OCI-LY7 (cell line): ENCODE measurements around the gene RSKR. TPM values are rescaled to one million over a fixed set of nuclear protein-coding genes. Genes with fewer than 3 reads are reported as not detected.
"Not testable (repeated sequence)": the region's sequence is repeated elsewhere in the genome, so short reads cannot be mapped to it uniquely, and the experiment has no call there.

Experiments
- BruUV-seq: library from RNA; stranded (reverse); fragments of 400-500 nt; replicated peaks from 2 replicates; lab custom pipeline; 2021; lab: Mats Ljungman, UMichigan
- CTCF ChIA-PET: fragments of 300-600 bp; sonication (Branson Sonifier 250); formaldehyde crosslinking; loops from one replicate; lab custom pipeline; 2022; ENCODE audit warnings: antibody characterized with exemption; ENCODE audit not compliant: unreplicated experiment; lab: Charles Lee
- POLR2A ChIA-PET: fragments of 300-600 bp; sonication (Branson Sonifier 250); formaldehyde crosslinking; loops from one replicate; lab custom pipeline; 2022; ENCODE audit warnings: antibody characterized with exemption; lab: Charles Lee
- DNase-seq: peaks from one replicate; pipeline ENCODE4 v3.0.0-alpha.2; 2015; ENCODE audit warnings: low spot score
- H2AFZ ChIP-seq: fragments of 200-600 bp; sonication (generic), shearing (Covaris generic); 2 replicates; pipeline ENCODE4 v1.6.1; 2014; ENCODE audit warnings: mild to moderate bottlenecking, antibody characterized with exemption, low read length, moderate library complexity
- H3K27ac ChIP-seq: fragments of 200-600 bp; sonication (generic); 2 replicates; pipeline ENCODE4 v1.5.1; 2014; ENCODE audit warnings: mixed run types, low read depth, mild to moderate bottlenecking, moderate library complexity, low read length, inconsistent platforms; ENCODE audit not compliant: poor library complexity, severe bottlenecking
- H3K36me3 ChIP-seq: fragments of 200-600 bp; sonication (generic); 2 replicates; pipeline ENCODE4 v1.6.1; 2014; ENCODE audit warnings: mild to moderate bottlenecking, antibody characterized with exemption, low read length, moderate library complexity, mixed read lengths; ENCODE audit not compliant: insufficient read depth
- H3K4me1 ChIP-seq: fragments of 200-600 bp; sonication (generic); 2 replicates; pipeline ENCODE4 v1.5.1; 2014; ENCODE audit warnings: mild to moderate bottlenecking, low read length; ENCODE audit not compliant: insufficient read depth, poor library complexity, severe bottlenecking
- H3K4me2 ChIP-seq: fragments of 200-600 bp; sonication (generic); 2 replicates; pipeline ENCODE4 v1.6.1; 2014; ENCODE audit warnings: mild to moderate bottlenecking, low read length
- H3K4me3 ChIP-seq: fragments of 200-600 bp; sonication (generic); 2 replicates; pipeline ENCODE4 v1.5.1; 2014; ENCODE audit warnings: mild to moderate bottlenecking, low read depth, low read length; ENCODE audit not compliant: poor library complexity, severe bottlenecking
- H3K79me2 ChIP-seq: fragments of 200-600 bp; sonication (generic); 2 replicates; pipeline ENCODE4 v1.6.1; 2016; ENCODE audit warnings: low read depth, mild to moderate bottlenecking, low read length, moderate library complexity, mixed read lengths; ENCODE audit not compliant: insufficient read depth
- H3K9me2 ChIP-seq: fragments of 200-600 bp; sonication (generic); 2 replicates; pipeline ENCODE4 v1.6.1; 2016; ENCODE audit warnings: mild to moderate bottlenecking, low read length, mixed read lengths; ENCODE audit not compliant: insufficient read depth
- H3K9me3 ChIP-seq: fragments of 200-600 bp; sonication (generic); 2 replicates; pipeline ENCODE4 v1.6.1; 2014; ENCODE audit warnings: mild to moderate bottlenecking, mixed run types, low read length, mixed read lengths
- H4K20me1 ChIP-seq: fragments of 200-600 bp; sonication (generic); 2 replicates; pipeline ENCODE4 v1.6.1; 2014; ENCODE audit warnings: mild to moderate bottlenecking, antibody characterized with exemption, low read length, moderate library complexity, mixed read lengths; ENCODE audit not compliant: insufficient read depth
- EZH2phosphoT487 ChIP-seq: fragments of 200-600 bp; sonication (generic); IDR thresholded peaks from 2 replicates; pipeline ENCODE4 v1.6.1; 2018; ENCODE audit warnings: low read depth, borderline replicate concordance, mild to moderate bottlenecking, mixed run types, antibody characterized with exemption, low read length, moderate library complexity, mixed read lengths
- intact Hi-C: fragments of 100-400 bp; cut with micrococcal nuclease; formaldehyde crosslinking; loops from one replicate; pipeline ENCODE4 v1.10.0; 2022; ENCODE audit not compliant: unreplicated experiment
- total RNA-seq, 2 experiments: library from RNA; depleted of rRNA in 1 of 2; stranded (reverse); fragments of >200 nt in 1 of 2; shearing (Covaris generic) in 1 of 2; gene quantifications; 2 replicates each; pipeline ENCODE4 v1.2.3, GENCODE V29; 2014 to 2022
- TF ChIP-seq, protein P1 (sequence below): fragments of 200-600 bp; sonication (generic); conservative IDR thresholded peaks from 2 replicates; pipeline ENCODE4 v1.5.1; 2014; ENCODE audit warnings: mild to moderate bottlenecking, antibody characterized with exemption, low read length, moderate library complexity, mixed read lengths

RSKR gene
- total RNA-seq, 2 experiments from 2014 or later: 30.4 to 59.6 TPM

DNA sequence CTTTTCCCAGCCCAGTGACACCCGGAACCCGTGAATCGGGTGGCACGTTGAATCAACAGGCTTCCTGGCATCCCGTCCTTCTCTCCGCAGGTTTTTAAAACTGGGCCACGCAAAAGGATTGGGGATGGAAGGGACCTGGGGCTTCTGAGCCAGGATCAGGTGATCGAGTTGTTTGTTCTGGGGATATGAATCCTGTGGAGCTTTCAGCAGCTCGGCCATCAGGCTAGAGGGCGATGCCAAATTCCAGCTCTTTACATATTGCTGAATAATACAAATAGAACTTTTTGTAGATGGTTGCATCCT is 48.5 kb upstream of the RSKR start:
- peak overlapping the region; percentile 88 for H3K27ac ChIP-seq
- peak overlapping the region; percentile 84 for H3K4me2 ChIP-seq
- TF ChIP-seq, protein P1, sequence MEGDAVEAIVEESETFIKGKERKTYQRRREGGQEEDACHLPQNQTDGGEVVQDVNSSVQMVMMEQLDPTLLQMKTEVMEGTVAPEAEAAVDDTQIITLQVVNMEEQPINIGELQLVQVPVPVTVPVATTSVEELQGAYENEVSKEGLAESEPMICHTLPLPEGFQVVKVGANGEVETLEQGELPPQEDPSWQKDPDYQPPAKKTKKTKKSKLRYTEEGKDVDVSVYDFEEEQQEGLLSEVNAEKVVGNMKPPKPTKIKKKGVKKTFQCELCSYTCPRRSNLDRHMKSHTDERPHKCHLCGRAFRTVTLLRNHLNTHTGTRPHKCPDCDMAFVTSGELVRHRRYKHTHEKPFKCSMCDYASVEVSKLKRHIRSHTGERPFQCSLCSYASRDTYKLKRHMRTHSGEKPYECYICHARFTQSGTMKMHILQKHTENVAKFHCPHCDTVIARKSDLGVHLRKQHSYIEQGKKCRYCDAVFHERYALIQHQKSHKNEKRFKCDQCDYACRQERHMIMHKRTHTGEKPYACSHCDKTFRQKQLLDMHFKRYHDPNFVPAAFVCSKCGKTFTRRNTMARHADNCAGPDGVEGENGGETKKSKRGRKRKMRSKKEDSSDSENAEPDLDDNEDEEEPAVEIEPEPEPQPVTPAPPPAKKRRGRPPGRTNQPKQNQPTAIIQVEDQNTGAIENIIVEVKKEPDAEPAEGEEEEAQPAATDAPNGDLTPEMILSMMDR: no peak
- TF ChIP-seq EZH2phosphoT487: no peak
- TSS peak; percentile 70 for BruUV-seq
- CTCF ChIA-PET: interaction anchor here (0.6 to 1.9 kb wide), 2 partner anchors 18 to 120 kb away, joined by 3 to 13 read pairs; partner anchors contain the start of gene BLTP2
- peak overlapping the region; percentile 95 for H3K4me3 ChIP-seq
- intact Hi-C loops: no loop called here
- H4K20me1 ChIP-seq: peaks cover 3% of the 10 kb centered on the region; the same call in 1 of the 2 replicates
- peaks cover 63% of the 10 kb centered on the region for H3K79me2 ChIP-seq
- H3K36me3 ChIP-seq: peaks cover 52% of the 10 kb centered on the region
- peak overlapping the region; percentile 85 for H2AFZ ChIP-seq
- POLR2A ChIA-PET: interaction anchor here (0.9 to 3.1 kb wide), 8 partner anchors 11 to 58 kb away, joined by 3 to 17 read pairs (median 3); partner anchors contain the start of genes BLTP2, PROCA1 and RPL23A
- H3K9me3 ChIP-seq: no peaks in the 10 kb centered on the region; the same call in 1 of the 2 replicates
- H3K9me2 ChIP-seq: no peaks in the 10 kb centered on the region
- H3K4me1 ChIP-seq: peaks cover 22% of the 10 kb centered on the region
- no peak for DNase-seq

DNA sequence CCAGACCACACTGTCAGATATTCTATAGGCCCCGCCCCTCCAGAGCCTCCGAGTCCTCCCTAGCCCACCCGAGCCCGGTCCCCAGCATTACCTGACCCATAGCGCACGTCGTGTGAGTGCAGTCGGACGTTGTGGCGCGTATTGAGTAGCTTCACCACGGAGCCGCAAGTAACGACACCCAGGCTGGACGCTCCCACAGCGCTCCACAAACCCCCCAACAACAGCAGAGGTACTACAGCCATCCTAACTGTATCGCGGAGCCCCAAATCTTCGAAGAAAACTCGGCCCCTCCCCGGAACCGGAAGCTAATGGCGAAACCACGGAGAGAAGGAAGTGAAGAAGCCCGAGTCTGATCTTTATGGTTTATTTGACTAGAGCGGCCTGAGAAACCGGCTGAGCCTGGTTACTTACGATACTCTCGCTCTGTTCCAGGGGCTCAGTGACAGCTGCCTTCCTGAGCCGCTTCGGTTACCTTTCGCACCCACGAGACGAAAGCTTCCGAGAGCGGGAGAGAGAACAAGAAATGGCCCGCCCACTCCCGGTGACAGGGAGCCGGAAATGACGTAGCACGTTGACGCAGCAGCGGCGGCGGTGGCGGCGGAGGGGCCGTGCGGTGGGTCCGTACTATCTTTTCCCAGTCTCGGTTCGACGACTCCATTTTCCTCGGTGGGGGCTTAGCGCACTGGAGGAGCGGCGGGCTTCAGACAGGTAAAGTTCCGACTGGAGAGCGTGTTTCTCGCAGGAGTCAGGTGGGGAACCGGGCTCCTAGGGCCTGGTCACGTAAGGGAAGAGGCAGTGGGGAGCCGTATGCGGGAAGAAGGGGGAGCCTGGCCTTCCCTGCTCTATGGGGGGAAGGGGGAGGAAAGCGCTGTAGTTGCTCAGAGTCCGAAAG is 47.9 kb upstream of the RSKR start, which contains the start of the genes SDF2 and SUPT6H:
Gene SDF2 (minus strand): TSS at position 272 of the 892 bp plus-strand sequence. CDS start 30 bp downstream, at position 242.
Gene SUPT6H (plus strand): TSS at position 571 of the 892 bp plus-strand sequence. CDS start 11,197 bp downstream, outside the sequence.
- Histone ChIP-seq H2AFZ (peak within 1 kb of the TSS; percentile 85), H3K36me3 (peaks cover 57% of the 10 kb centered on the region), H3K27ac (peak within 1 kb of the TSS; percentile 88), H3K4me1 (peaks cover 22% of the 10 kb centered on the region), H3K79me2 (peaks cover 62% of the 10 kb centered on the region), H4K20me1 (peaks cover 3% of the 10 kb centered on the region; the same call in 1 of the 2 replicates), H3K9me2 (no peaks in the 10 kb centered on the region), H3K4me3 (peak within 1 kb of the TSS; percentile 95), H3K4me2 (peak within 1 kb of the TSS; percentile 84), H3K9me3 (peaks cover 2% of the 10 kb centered on the region; the same call in 1 of the 2 replicates)
- POLR2A ChIA-PET: interaction anchor here (0.7 to 3.1 kb wide), 12 partner anchors 10 to 111 kb away, joined by 3 to 17 read pairs (median 4); partner anchors contain the start of genes BLTP2, PROCA1 and RPL23A
- DNase-seq: peak; percentile 90
- BruUV-seq: no TSS peak
- intact Hi-C loops: no loop called here
- CTCF ChIA-PET: interaction anchor here (0.6 to 1.9 kb wide), 3 partner anchors 17 to 120 kb away, joined by 3 to 13 read pairs (median 3); partner anchors contain the start of gene BLTP2
- no peak for TF ChIP-seq EZH2phosphoT487
- TF ChIP-seq, protein P1: no peak

DNA sequence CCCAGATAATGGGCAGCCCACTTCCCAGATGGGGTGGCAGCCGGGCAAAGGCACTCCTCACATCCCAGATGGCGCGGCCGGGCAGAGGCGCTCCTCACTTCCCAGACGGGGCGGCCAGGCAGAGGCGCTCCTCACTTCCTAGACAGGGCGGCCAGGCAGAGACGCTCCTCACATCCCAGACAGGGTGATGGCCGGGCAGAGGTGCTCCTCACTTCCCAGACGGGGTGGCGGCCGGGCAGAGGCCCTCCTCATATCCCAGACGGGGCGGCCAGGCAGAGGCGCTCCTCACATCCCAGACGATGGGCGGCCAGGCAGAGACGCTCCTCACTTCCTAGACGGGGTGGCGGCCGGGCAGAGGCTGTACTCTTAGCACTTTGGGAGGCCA is 45.5 kb upstream of the RSKR start:
- H3K4me2 ChIP-seq, H3K9me2 ChIP-seq, H3K9me3 ChIP-seq, DNase-seq, BruUV-seq, POLR2A ChIA-PET, H3K27ac ChIP-seq, CTCF ChIA-PET, H2AFZ ChIP-seq, intact Hi-C loops, H3K4me3 ChIP-seq, H4K20me1 ChIP-seq: not testable (repeated sequence)
- H3K4me1 ChIP-seq: peaks cover 22% of the 10 kb centered on the region
- H3K36me3 ChIP-seq: peaks cover 55% of the 10 kb centered on the region
- peaks cover 42% of the 10 kb centered on the region for H3K79me2 ChIP-seq

DNA sequence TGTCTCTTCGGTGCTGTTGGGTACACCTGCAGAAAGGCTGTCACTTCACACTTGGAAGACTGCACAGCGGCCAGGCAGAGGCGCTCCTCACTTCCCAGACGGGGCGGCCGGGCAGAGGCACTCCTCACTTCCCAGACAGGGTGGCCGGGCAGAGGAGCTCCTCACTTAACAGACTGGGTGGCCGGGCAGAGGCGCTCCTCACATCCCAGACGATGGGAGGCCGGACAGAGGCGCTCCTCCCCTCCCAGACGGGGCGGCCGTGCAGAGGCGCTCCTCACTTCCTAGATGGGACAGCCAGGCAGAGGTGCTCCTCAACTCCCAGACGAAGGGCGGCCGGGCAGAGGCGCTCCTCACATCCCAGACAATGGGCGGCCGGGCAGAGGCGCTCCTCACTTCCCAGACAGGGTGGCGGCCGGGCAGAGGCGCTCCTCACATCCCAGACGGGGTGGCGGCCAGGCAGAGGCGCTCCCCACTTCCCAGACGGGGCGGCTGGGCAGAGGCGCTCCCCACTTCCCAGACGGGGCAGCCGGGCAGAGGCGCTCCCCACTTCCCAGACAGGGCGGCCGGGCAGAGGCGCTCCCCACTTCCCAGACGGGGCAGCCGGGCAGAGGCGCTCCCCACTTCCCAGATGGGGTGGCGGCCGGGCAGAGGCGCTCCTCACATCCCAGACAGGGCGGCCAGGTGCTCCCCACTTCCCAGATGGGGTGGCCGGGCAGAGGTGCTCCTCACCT is 44.9 kb upstream of the RSKR start:
- Histone ChIP-seq H3K79me2 (peaks cover 36% of the 10 kb centered on the region), H3K36me3 (peaks cover 54% of the 10 kb centered on the region), H3K4me1 (peaks cover 22% of the 10 kb centered on the region)
- H4K20me1 ChIP-seq, CTCF ChIA-PET, H2AFZ ChIP-seq, DNase-seq, H3K27ac ChIP-seq, intact Hi-C loops, POLR2A ChIA-PET, BruUV-seq, H3K4me2 ChIP-seq, H3K4me3 ChIP-seq, H3K9me2 ChIP-seq, H3K9me3 ChIP-seq: not testable (repeated sequence)
